SK-N-SH treated with all-trans-retinoic acid at 6 μM for 48 hours (cell line): ENCODE results near the gene ATP13A2.

ENCODE experiments used
- ARNTL ChIP-seq: fragments of 450-650 bp; formaldehyde crosslinking; IDR thresholded peaks from 2 replicates; pipeline ENCODE4 v1.5.0; 2020; ENCODE audit warnings: low read depth, mild to moderate bottlenecking, moderate library complexity, borderline replicate concordance
- CREB5 ChIP-seq: fragments of 250-450 bp; sonication (Bioruptor Pico); IDR thresholded peaks from 2 replicates; pipeline ENCODE4 v1.5.1; 2020; ENCODE audit warnings: low read depth, mild to moderate bottlenecking, moderate library complexity
- CSDC2 ChIP-seq: fragments of 250-450 bp; sonication (Bioruptor Pico); IDR thresholded peaks from 2 replicates; pipeline ENCODE4 v1.5.0; 2020; ENCODE audit warnings: mild to moderate bottlenecking, moderate library complexity
- GLIS3 ChIP-seq: fragments of 250-450 bp; sonication (Bioruptor Pico); IDR thresholded peaks from 2 replicates; pipeline ENCODE4 v1.5.0; 2020; ENCODE audit warnings: mild to moderate bottlenecking, moderate library complexity
- ISL1 ChIP-seq: fragments of 250-450 bp; sonication (Bioruptor Pico); IDR thresholded peaks from 2 replicates; pipeline ENCODE4 v2.1.2; 2022; ENCODE audit warnings: mild to moderate bottlenecking, moderate library complexity
- OSR1 ChIP-seq: fragments of 250-450 bp; sonication (Bioruptor Pico); IDR thresholded peaks from 2 replicates; pipeline ENCODE4 v1.8.0; 2022; ENCODE audit warnings: moderate library complexity, mild to moderate bottlenecking, inconsistent platforms
- POU6F1 ChIP-seq: fragments of 250-450 bp; sonication (Bioruptor Pico); IDR thresholded peaks from 2 replicates; pipeline ENCODE4 v1.8.0; 2021; ENCODE audit warnings: low read depth, mild to moderate bottlenecking, moderate library complexity, borderline replicate concordance
- RARB ChIP-seq: fragments of 250-450 bp; sonication (Bioruptor Pico); IDR thresholded peaks from 2 replicates; pipeline ENCODE4 v1.8.0; 2021; ENCODE audit warnings: mild to moderate bottlenecking, moderate library complexity
- SNAI2 ChIP-seq: fragments of 250-450 bp; sonication (Bioruptor Pico); IDR thresholded peaks from 2 replicates; pipeline ENCODE4 v1.5.0; 2020; ENCODE audit warnings: mild to moderate bottlenecking, moderate library complexity
- TCF4 ChIP-seq: fragments of 250-450 bp; sonication (Bioruptor Pico); IDR thresholded peaks from 2 replicates; pipeline ENCODE4 v1.8.0; 2021; ENCODE audit warnings: mild to moderate bottlenecking, moderate library complexity, borderline replicate concordance
- ZC3H10 ChIP-seq: fragments of 250-450 bp; sonication (Bioruptor Pico); IDR thresholded peaks from 2 replicates; pipeline ENCODE4 v1.5.1; 2021; ENCODE audit warnings: mild to moderate bottlenecking, moderate library complexity
- ZFP3 ChIP-seq: fragments of 250-450 bp; sonication (Bioruptor Pico); IDR thresholded peaks from 2 replicates; pipeline ENCODE4 v1.5.0; 2020; ENCODE audit warnings: mild to moderate bottlenecking, moderate library complexity
- TF ChIP-seq, protein P1 (sequence below): fragments of 250-450 bp; sonication (Bioruptor Pico); IDR thresholded peaks from 2 replicates; pipeline ENCODE4 v1.8.0; 2020; ENCODE audit warnings: mild to moderate bottlenecking, moderate library complexity, borderline replicate concordance

DNA sequence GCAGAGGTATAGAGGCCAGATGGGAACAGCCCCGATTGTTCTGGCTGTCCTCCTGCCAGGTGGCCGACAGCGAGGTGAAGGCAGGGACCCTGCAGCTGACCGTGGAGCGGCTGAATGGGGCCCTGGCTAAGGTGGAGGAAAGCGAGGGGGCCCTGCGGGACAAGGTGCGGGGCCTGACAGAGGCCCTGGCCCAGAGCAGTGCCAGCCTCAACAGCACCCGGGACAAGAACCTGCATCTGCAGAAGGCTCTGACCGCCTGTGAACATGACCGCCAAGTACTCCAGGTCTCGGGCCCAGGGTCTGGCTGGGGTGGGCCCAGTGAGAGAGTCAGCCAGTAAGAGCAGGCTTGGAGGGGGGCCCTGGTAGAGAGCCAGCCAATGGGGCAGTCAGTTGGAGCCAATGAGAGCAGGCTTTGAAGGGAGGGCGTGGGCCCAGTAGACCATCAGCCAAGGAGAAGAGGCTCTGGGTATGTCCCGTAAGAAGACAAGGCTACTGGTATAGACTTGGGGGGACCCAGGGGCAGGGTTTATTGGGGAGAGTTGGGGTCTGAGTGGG lies 42.6 kb downstream of the ATP13A2 start:
- TF ChIP-seq ZFP3 (CRISPR knock-in tag) (no peak), OSR1 (CRISPR knock-in tag) (no peak), SNAI2 (CRISPR knock-in tag) (no peak), CREB5 (CRISPR knock-in tag) (no peak), ZC3H10 (no peak), RARB (CRISPR knock-in tag) (no peak), ARNTL (no peak), GLIS3 (CRISPR knock-in tag) (no peak), ISL1 (CRISPR knock-in tag) (no peak), CSDC2 (CRISPR knock-in tag) (no peak), POU6F1 (CRISPR knock-in tag) (no peak), TCF4 (CRISPR knock-in tag) (no peak)
- TF ChIP-seq, protein P1, sequence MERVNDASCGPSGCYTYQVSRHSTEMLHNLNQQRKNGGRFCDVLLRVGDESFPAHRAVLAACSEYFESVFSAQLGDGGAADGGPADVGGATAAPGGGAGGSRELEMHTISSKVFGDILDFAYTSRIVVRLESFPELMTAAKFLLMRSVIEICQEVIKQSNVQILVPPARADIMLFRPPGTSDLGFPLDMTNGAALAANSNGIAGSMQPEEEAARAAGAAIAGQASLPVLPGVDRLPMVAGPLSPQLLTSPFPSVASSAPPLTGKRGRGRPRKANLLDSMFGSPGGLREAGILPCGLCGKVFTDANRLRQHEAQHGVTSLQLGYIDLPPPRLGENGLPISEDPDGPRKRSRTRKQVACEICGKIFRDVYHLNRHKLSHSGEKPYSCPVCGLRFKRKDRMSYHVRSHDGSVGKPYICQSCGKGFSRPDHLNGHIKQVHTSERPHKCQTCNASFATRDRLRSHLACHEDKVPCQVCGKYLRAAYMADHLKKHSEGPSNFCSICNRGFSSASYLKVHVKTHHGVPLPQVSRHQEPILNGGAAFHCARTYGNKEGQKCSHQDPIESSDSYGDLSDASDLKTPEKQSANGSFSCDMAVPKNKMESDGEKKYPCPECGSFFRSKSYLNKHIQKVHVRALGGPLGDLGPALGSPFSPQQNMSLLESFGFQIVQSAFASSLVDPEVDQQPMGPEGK (CRISPR knock-in tag), result no peak
